Tibial nerve (tissue), 3 donors: ENCODE measurements around the gene KCNG4.

ENCODE experiments used
- EP300 ChIP-seq, 2 donors: sonication (generic); formaldehyde crosslinking; IDR thresholded peaks; one replicate each; pipeline ENCODE4 v1.6.1; 2017; ENCODE audit warnings: antibody characterized with exemption in 2 of 2, mild to moderate bottlenecking in 1 of 2
- POLR2A ChIP-seq, 2 donors: fragments of 450-650 bp; IDR thresholded peaks; one replicate each; pipeline ENCODE4 v1.6.1; 2017; ENCODE audit warnings: antibody characterized with exemption in 2 of 2, mild to moderate bottlenecking in 2 of 2, moderate library complexity in 2 of 2

GRCh38 chr16:84182680-84183571 lies 56.9 kb downstream of the KCNG4 start:
- TF ChIP-seq EP300 (IDR thresholded peaks at IDR 0.05) (no peak), POLR2A (IDR thresholded peaks at IDR 0.05) (no peak)
